ENCODE measurements around the gene LMOD2. TPM values are rescaled to one million over a fixed set of nuclear protein-coding genes. Genes with fewer than 3 reads are reported as not detected.

The LMOD2 gene
- total RNA-seq, 1 experiment from 2014 or later: not detected

- no peak for DNase-seq
- no peaks in the 10 kb centered on the region for H3K27me3 ChIP-seq (ENCODE audit: control insufficient read depth, insufficient read depth, low read length)
- H3K36me3 ChIP-seq (replicated peaks; ENCODE audit: control insufficient read depth, insufficient read depth, low read length): no peaks in the 10 kb centered on the region
- no peak overlapping the region for H3K4me3 ChIP-seq (ENCODE audit: insufficient read depth, low read depth, low read length)
Observed at GRCh38 chr7:123652406-123652805, 3.3 kb upstream of the LMOD2 start.

- Histone ChIP-seq H3K4me3 (ENCODE audit: insufficient read depth, low read depth, low read length) (no peak overlapping the region), H3K27me3 (ENCODE audit: control insufficient read depth, insufficient read depth, low read length) (no peaks in the 10 kb centered on the region), H3K36me3 (replicated peaks; ENCODE audit: control insufficient read depth, insufficient read depth, low read length) (no peaks in the 10 kb centered on the region)
- no peak for DNase-seq
Observed at GRCh38 chr7:123653162-123653561, 2.5 kb upstream of the LMOD2 start.

DNA sequence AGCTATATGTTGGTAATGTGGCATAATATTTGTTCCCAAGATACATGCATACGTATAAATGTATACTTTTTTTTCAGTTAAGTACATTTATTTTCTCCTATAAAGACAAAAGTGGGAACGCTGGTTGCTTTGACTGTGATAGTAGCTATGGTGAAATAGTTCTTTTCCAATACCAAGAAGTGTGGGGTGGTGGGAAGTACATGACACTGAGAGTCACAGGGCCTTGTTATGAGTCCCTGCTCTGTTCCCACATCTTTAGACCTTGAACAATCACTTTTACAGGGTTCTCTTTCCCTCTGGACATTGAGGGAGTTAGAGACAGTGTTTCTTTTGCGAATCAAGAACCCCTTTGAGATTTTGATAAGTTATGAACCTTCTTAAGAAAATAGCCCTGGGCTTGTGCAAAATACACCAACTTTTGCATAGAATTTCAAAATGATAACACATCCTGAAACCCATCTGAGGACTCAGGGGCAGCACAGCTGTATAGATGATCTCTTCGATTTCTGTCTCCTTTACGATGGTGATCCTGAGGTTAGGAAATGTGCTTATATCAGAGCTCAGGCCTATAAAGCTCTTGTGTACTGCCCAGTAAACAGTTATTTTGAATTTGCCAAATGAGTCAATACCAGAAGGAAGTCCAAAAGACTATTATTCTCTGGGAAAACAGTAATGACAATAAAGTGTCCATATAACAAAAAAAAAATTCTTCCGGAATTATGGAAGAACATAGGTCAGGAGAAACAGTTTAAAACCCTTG lies 1.1 kb downstream of the LMOD2 start:
- Histone ChIP-seq H3K36me3 (replicated peaks; ENCODE audit: control insufficient read depth, insufficient read depth, low read length) (no peaks in the 10 kb centered on the region), H3K4me3 (ENCODE audit: insufficient read depth, low read depth, low read length) (no peak overlapping the region), H3K27me3 (ENCODE audit: control insufficient read depth, insufficient read depth, low read length) (no peaks in the 10 kb centered on the region)
- no peak for DNase-seq

- H3K4me3 ChIP-seq (ENCODE audit: insufficient read depth, low read depth, low read length): no peak overlapping the region
- H3K27me3 ChIP-seq (ENCODE audit: control insufficient read depth, insufficient read depth, low read length): no peaks in the 10 kb centered on the region
- no peaks in the 10 kb centered on the region for H3K36me3 ChIP-seq (replicated peaks; ENCODE audit: control insufficient read depth, insufficient read depth, low read length)
- DNase-seq: no peak
Observed at GRCh38 chr7:123657304-123657685, 1.6 kb downstream of the LMOD2 start.

- no peaks in the 10 kb centered on the region for H3K27me3 ChIP-seq (ENCODE audit: control insufficient read depth, insufficient read depth, low read length)
- DNase-seq: no peak
- no peak overlapping the region for H3K4me3 ChIP-seq (ENCODE audit: insufficient read depth, low read depth, low read length)
- no peaks in the 10 kb centered on the region for H3K36me3 ChIP-seq (replicated peaks; ENCODE audit: control insufficient read depth, insufficient read depth, low read length)
Observed at GRCh38 chr7:123658023-123658422, 2.4 kb downstream of the LMOD2 start.

GRCh38 chr7:123660514-123661354 lies 5.1 kb downstream of the LMOD2 start:
- H3K4me3 ChIP-seq (ENCODE audit: insufficient read depth, low read depth, low read length): no peak overlapping the region
- H3K36me3 ChIP-seq (replicated peaks; ENCODE audit: control insufficient read depth, insufficient read depth, low read length): no peaks in the 10 kb centered on the region
- no peak for DNase-seq
- no peaks in the 10 kb centered on the region for H3K27me3 ChIP-seq (ENCODE audit: control insufficient read depth, insufficient read depth, low read length)

DNA sequence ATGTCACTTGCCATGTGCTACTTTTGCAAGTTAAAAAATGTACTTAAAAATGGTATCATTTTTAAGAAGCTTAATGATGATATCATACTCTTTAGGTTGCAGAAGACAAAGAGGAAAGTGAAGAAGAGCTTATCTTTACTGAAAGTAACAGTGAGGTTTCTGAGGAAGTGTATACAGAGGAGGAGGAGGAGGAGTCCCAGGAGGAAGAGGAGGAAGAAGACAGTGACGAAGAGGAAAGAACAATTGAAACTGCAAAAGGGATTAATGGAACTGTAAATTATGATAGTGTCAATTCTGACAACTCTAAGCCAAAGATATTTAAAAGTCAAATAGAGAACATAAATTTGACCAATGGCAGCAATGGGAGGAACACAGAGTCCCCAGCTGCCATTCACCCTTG lies 6.1 kb downstream of the LMOD2 start:
- no peaks in the 10 kb centered on the region for H3K27me3 ChIP-seq (ENCODE audit: control insufficient read depth, insufficient read depth, low read length)
- H3K4me3 ChIP-seq (ENCODE audit: insufficient read depth, low read depth, low read length): no peak overlapping the region
- H3K36me3 ChIP-seq (replicated peaks; ENCODE audit: control insufficient read depth, insufficient read depth, low read length): no peaks in the 10 kb centered on the region
- DNase-seq: no peak

DNA sequence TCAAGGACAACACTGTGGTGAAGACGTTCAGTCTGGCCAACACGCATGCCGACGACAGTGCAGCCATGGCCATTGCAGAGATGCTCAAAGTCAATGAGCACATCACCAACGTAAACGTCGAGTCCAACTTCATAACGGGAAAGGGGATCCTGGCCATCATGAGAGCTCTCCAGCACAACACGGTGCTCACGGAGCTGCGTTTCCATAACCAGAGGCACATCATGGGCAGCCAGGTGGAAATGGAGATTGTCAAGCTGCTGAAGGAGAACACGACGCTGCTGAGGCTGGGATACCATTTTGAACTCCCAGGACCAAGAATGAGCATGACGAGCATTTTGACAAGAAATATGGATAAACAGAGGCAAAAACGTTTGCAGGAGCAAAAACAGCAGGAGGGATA lies 6.6 kb downstream of the LMOD2 start:
- no peak overlapping the region for H3K4me3 ChIP-seq (ENCODE audit: insufficient read depth, low read depth, low read length)
- H3K36me3 ChIP-seq (replicated peaks; ENCODE audit: control insufficient read depth, insufficient read depth, low read length): no peaks in the 10 kb centered on the region
- DNase-seq: no peak
- H3K27me3 ChIP-seq (ENCODE audit: control insufficient read depth, insufficient read depth, low read length): no peaks in the 10 kb centered on the region

GRCh38 chr7:123662755-123663154 lies 7.1 kb downstream of the LMOD2 start:
- Histone ChIP-seq H3K36me3 (replicated peaks; ENCODE audit: control insufficient read depth, insufficient read depth, low read length) (no peaks in the 10 kb centered on the region), H3K4me3 (ENCODE audit: insufficient read depth, low read depth, low read length) (no peak overlapping the region), H3K27me3 (ENCODE audit: control insufficient read depth, insufficient read depth, low read length) (no peaks in the 10 kb centered on the region)
- no peak for DNase-seq

DNA sequence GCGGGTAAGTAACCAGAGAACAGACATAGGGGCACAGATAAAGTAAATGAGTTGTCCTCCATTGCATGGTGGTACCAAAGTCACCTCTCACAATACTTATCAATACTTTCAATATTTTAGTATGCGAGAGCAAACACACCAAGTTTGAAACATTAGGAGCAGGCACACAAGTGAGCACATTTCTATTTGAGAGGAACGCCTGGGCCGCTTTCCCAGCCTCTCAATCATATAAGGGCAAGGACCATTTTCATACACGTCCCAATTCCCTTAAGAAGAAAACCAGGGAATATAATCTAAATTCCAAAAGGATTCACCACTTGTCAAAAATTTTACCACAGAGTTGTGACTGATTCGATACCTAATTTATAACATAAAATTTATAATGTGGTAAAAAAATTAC lies 7.5 kb downstream of the LMOD2 start:
- DNase-seq: no peak
- no peaks in the 10 kb centered on the region for H3K36me3 ChIP-seq (replicated peaks; ENCODE audit: control insufficient read depth, insufficient read depth, low read length)
- no peak overlapping the region for H3K4me3 ChIP-seq (ENCODE audit: insufficient read depth, low read depth, low read length)
- H3K27me3 ChIP-seq (ENCODE audit: control insufficient read depth, insufficient read depth, low read length): no peaks in the 10 kb centered on the region

GRCh38 chr7:123665157-123665556 lies 9.5 kb downstream of the LMOD2 start:
- Histone ChIP-seq H3K4me3 (ENCODE audit: insufficient read depth, low read depth, low read length) (no peak overlapping the region), H3K27me3 (ENCODE audit: control insufficient read depth, insufficient read depth, low read length) (no peaks in the 10 kb centered on the region), H3K36me3 (replicated peaks; ENCODE audit: control insufficient read depth, insufficient read depth, low read length) (no peaks in the 10 kb centered on the region)
- no peak for DNase-seq

GRCh38 chr7:123665896-123666295 lies 10.2 kb downstream of the LMOD2 start:
- H3K4me3 ChIP-seq (ENCODE audit: insufficient read depth, low read depth, low read length): no peak overlapping the region
- DNase-seq: no peak
- H3K27me3 ChIP-seq (ENCODE audit: control insufficient read depth, insufficient read depth, low read length): no peaks in the 10 kb centered on the region
- no peaks in the 10 kb centered on the region for H3K36me3 ChIP-seq (replicated peaks; ENCODE audit: control insufficient read depth, insufficient read depth, low read length)

GRCh38 chr7:123666492-123666891 lies 10.8 kb downstream of the LMOD2 start:
- no peaks in the 10 kb centered on the region for H3K27me3 ChIP-seq (ENCODE audit: control insufficient read depth, insufficient read depth, low read length)
- H3K4me3 ChIP-seq (ENCODE audit: insufficient read depth, low read depth, low read length): no peak overlapping the region
- no peak for DNase-seq
- no peaks in the 10 kb centered on the region for H3K36me3 ChIP-seq (replicated peaks; ENCODE audit: control insufficient read depth, insufficient read depth, low read length)

- Histone ChIP-seq H3K27me3 (ENCODE audit: control insufficient read depth, insufficient read depth, low read length) (no peaks in the 10 kb centered on the region), H3K4me3 (ENCODE audit: insufficient read depth, low read depth, low read length) (no peak overlapping the region), H3K36me3 (replicated peaks; ENCODE audit: control insufficient read depth, insufficient read depth, low read length) (no peaks in the 10 kb centered on the region)
- DNase-seq: no peak
Observed at GRCh38 chr7:123669485-123669884, 13.8 kb downstream of the LMOD2 start.

GRCh38 chr7:123673137-123673732 lies 17.6 kb downstream of the LMOD2 start:
- no peak for DNase-seq
- Histone ChIP-seq H3K4me3 (ENCODE audit: insufficient read depth, low read depth, low read length) (no peak overlapping the region), H3K36me3 (replicated peaks; ENCODE audit: control insufficient read depth, insufficient read depth, low read length) (no peaks in the 10 kb centered on the region), H3K27me3 (ENCODE audit: control insufficient read depth, insufficient read depth, low read length) (no peaks in the 10 kb centered on the region)

All from H7 (cell line).